HG02642 (cell line): ENCODE data around the gene KLHL42.

ENCODE experiments used
- ATAC-seq: cut with Tn5 transposase; IDR thresholded peaks from one replicate; pipeline ENCODE4 v1.9.1; 2021; ENCODE audit warnings: mild to moderate bottlenecking; ENCODE audit not compliant: unreplicated experiment, poor library complexity

KLHL42 gene

DNA sequence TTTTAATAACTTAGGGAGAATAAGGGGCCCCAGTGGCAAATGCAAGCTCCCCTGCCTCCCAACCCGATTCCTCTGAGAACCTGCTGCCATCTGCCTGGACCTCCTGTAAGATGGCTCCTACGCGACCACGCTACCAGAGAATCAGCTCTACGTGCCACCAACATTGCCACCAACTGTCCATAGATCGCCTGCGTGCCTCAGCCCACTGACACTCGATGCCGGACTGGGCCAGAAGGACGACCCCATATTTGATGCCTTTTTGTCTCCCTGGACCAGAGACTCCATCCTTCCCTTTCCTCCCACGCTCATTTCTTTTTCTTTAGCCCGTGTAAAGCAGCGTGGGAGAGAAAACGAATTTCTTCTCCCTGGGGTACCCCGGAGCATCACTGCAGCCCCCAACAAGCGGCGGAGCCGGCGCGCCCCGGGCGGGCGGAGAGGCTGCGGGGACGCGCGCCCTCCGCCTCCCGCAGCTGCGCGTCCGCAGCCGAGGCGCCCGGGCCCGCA is 565 bp upstream of the KLHL42 start:
- ATAC-seq, result peak; percentile 18

DNA sequence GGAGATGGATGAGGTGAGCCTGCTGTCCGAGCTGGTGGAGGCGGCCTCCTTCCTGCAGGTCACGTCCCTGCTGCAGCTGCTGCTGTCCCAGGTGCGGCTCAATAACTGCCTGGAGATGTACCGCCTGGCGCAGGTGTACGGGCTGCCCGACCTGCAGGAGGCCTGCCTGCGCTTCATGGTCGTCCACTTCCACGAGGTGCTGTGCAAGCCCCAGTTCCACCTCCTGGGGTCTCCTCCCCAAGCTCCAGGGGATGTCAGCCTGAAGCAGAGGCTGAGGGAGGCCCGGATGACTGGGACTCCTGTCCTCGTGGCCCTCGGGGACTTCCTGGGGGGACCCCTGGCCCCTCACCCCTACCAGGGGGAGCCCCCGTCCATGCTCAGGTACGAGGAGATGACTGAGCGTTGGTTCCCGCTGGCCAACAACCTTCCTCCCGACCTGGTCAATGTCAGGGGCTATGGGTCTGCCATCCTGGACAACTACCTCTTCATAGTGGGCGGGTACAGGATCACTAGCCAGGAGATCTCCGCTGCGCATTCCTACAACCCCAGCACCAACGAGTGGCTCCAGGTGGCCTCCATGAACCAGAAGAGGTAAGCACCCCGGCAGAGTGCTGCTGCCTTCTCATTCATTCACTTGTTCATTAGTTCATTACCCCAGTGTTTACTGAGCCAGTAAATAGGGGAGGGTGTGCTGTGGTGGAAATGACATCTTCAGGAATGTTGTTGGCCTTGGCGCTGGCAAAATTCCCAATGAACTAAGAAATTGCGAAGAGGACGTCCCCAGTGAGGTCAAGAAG is 777 bp downstream of the KLHL42 start:
- peak; percentile 36 for ATAC-seq

DNA sequence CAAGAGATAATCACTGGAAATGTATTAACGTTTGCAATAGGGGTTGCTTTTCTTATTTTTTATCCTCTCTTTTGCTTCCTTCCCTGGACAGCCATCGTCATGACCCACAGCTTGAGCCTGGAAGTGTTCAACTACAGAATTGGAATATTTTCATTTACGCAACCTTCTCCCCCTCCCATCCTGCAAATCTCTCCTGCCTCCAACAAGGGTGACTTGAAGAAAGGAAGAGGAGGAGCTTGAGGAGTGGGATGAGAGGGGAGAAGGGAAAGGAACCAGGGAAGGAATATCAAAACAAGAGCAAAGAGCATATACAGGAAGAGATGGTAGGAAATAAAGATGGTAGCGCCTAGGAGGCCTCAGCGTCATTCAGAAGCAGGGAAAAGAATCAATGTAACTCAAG is 1.6 kb downstream of the KLHL42 start:
- ATAC-seq, result no peak

DNA sequence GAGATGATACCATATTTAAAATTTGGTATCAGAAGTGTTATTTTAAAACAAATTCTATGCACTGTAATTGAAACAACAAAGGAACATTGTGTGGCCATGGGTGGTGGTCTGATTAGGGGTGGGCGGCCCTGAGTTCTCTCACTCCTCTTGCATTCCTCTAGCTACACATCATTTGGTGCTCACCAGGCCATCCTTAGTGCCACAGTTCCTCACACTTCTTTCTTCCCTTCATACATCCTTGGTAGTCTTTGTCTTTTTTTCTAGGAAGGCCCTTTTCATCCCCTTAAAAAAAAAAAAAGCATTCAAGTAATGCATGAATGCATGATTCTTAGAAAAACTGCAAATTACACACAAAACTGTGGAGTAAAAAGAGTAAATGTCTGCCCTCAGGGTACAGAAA is 2.4 kb downstream of the KLHL42 start:
- no peak for ATAC-seq

DNA sequence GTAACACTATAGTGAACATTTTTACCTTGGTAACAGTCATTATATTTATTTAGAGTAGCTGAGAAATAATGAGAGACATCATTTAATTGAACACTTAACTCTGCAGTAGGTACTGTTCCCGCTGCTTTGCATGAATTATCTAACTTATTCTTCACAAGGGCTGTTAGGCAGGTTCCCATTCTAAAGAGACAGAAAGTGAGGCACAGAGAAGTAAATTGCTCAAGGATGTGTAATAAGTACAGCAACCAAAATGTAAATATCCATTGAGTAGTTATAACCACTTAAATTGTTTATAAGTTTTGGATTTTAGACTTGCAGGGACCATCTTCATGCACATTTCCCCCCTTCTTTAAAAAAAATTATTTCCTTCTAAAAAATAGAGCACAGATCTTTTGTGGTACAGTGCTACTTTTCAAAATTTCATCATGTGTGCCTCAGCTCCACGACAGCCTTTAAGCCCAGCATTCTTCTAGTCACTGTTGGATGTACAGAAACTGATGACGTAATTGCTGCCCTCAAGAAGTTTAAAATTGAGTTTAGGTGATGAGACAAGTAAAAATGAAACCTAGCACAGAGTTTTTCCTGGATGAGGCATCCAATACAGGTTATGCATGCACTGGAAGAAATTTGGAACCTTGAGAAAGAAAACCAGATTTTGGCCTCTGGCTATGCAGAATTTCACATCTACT is 6.0 kb downstream of the KLHL42 start:
- ATAC-seq, result no peak

DNA sequence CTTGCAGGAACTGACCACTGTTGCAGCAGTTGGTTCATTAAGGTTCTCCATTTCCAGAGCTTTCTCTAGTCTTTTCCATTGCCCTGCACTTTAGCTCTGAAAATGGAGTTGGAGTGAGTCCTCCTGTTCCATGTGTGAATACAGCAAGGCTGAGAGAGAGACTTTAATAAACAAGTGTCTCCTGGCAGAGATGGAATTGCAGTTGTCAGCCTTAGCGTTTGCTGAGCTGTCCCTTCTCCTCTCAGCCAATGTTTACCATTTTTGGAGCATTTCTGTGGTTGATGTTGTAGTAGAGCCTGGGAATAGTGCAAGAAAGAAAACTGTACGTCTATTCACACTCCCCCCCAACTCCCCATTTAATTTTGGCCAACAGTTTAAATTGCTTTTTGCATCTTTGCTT is 7.5 kb downstream of the KLHL42 start:
- no peak for ATAC-seq

DNA sequence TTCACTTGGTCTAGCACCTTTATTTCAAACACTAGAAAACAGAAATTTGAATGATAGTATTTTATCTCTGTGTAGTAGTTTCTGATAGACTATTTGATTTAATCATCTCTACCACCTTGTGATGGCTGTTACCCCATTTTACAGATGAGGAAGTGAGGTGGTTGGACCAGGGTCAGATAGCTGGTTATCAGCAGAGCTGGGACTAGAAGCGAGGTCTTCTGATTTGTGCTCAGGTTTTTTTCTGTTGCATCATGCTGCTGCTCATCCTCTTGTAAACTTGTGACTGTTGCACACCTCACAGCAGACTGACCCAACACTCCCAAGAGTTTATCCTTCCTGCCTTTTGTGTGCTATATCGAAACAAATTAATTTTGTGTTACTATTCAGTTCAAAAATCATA is 10.1 kb downstream of the KLHL42 start:
- ATAC-seq, result no peak

DNA sequence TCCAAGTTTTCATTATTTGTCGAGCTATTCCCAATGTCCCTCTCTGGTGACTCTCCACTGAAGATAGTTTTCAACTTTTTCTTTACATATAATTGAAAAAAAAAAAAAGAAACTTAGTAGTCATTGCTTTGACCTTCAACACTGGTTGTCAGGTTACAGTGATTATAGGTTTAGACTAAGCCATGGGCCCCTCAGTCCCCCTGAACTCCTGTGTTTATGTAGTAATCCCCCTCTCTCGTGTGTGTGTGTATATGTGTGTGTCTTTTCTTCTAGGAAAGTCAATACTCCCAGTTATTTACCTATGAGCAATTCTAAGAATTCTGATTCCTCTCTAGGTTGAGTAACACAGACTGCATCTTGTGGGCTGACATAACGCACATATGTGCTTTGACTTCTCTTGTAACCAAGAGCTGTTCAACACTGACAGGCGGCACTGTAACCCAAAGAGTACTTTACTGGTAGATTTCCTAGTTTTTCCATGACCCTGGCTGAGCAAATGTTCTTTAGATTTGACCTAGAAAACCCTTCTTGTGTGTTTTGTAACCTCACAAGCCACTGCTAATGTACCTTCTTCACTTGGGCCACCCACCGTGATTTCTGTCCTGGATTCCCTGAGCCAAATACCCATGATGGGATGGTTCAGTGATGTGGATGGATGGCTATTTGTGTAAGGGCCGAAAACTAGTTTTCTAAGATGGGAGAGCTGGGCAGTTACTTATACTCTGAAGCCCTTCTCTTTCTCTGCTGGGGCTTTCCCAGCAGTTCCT is 15.0 kb downstream of the KLHL42 start:
- no peak for ATAC-seq

DNA sequence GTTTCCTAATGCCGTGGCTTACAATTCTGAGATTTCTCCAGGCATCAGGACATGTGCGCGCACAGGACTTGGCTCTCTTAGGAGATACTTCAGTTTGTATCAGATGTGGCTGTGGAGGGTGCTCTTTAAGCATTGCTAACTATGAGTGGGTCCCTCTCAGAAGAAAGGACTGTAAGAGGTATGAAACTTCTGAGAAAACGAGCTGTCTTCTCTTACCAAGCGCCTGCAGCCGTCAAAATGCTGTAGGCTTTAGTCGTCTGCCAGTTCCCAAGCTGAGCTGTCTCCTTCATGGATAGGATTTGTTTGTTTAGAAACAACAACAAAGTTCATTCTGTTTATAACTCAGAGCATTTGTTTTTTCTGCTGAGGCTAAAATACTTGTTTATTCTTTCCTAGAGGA is 16.1 kb downstream of the KLHL42 start:
- ATAC-seq, result no peak

DNA sequence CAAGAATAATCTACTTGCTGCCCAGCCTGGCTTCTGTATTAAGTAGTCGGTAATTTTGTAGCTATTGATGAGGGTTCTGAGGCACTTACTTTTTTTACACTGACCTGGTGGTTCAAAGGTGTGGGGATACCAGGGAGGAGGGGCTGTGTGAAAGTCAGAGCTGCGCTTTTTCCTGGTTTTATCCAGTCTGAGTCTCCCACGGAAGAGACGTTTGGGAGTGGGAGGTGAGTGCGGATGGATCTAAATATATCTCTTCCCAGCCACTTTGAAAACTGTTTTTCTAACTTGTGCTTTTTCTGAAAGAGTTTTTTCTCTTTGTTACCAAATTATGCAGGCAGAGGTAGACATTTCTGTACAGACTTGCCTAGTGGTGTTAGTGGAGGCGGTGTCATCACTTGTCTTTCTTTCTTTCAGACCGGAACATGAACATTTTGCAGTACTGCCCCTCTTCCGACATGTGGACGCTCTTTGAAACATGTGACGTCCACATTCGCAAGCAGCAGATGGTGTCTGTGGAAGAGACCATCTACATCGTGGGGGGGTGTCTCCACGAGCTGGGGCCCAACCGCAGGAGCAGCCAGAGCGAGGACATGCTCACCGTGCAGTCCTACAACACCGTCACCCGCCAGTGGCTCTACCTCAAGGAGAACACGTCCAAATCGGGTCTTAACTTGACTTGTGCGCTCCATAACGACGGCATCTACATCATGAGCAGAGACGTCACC is 17.4 kb downstream of the KLHL42 start:
- ATAC-seq, result no peak

DNA sequence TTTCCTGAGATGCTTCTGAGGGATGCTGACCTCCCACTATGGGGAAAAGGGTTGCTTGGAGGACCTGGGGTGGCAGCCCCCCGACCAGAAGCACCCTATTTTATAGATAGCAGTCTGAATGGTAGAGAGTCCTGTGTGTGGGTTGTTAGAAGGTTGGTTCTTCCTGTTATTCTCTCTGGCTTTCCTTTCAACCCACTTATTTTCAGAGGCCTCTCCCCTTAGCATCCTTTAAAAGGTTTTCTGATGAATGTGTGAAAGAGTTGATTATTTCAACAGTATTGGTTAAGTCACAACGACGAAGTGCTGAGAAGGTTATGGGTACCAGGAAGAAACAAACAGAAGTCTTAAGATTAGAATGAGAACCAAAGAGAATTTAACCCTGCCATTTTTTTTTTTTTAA is 20.8 kb downstream of the KLHL42 start:
- ATAC-seq, result no peak

DNA sequence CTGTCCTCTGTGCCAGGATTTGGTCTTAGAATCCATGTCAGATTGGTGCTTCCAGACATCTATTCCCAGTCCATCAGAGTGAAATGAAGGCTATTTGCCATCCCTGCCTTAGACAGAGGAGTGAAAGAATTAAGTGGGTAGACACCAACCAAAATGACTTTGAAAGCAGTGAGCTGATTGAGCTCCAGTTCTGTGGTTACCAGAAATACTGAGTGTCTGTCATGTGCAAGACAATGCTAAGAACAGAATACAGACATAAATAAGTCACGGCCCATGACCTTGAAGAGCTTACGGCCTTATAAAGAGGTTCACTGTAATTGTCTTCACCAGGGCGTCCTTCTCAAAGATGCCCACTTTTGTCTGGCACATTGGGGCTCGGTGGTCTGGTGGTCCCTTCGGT is 21.6 kb downstream of the KLHL42 start:
- no peak for ATAC-seq

DNA sequence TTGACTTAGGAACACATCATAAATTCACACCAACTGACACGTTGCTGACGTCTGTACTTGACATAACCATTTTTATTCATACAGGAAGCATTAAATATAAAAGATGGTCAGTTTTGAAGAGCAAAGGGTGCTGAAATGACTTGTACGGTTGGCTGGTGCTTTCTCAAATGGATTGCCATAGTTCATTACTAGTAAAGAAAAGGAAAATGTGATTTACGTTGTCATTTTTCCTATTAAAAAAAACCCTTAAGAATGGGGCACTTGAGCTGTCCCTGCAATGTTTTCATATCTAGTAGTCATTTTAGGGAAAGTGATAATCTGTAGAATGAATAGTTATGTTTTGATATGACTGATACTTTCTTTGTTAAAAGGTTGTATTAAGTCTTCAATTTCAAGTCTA is 22.5 kb downstream of the KLHL42 start:
- no peak for ATAC-seq

DNA sequence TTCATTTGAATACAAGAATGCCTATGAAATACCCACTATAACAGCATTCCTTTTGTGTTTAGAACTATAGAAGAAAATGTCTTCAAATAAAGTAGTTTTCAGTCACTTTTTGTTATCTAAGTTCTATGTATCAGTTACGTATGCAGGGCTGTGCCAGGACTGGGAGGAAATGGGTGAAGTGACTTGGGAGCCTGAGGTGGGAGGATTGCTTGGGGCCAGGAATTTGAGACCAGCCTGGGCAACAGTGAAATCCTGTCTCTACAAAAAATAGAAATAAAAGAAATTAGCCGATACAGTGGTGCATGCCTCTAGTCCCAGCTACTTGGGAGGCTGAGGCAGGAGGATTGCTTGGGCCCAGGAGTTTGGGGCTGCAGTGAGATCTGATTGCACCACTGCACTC is 22.9 kb downstream of the KLHL42 start:
- ATAC-seq, result no peak

DNA sequence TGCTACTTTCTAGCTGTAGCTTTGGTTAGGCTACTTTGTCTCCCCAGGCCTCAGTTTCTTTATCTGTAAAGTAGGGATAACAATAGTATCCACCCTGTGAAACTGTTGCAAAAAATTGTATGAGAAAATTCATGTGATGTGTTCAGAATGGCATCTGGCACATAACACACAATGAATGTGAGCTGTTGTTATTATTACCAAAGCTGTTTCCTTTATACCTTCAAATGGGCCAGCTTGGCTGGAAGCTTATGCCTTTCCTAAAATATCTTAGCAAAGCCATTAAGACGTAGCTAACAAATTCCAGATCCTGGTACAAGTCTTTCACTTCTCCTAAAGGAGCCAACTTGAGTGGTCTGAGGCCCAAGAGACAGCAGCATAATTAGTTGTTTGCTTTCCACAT is 25.2 kb downstream of the KLHL42 start:
- ATAC-seq, result no peak

DNA sequence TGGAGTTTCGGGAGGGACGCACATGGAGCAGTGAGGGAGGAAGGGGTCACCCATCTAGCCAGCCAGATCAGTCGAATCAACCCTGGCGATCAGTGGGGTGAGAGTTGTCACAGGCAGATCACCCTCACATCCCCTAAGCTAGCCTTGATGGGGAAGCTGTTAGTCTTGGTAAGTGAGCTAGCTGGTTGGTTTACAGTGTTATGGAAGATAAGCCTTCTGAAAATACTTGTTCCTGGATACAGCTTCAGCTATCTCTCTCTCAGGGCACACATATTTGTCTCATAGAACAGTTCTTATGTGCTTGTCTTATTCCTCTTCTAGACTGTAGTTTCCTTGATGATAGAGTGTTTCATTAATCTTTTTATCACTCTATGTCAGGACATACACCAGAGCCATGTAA is 26.2 kb downstream of the KLHL42 start:
- no peak for ATAC-seq

DNA sequence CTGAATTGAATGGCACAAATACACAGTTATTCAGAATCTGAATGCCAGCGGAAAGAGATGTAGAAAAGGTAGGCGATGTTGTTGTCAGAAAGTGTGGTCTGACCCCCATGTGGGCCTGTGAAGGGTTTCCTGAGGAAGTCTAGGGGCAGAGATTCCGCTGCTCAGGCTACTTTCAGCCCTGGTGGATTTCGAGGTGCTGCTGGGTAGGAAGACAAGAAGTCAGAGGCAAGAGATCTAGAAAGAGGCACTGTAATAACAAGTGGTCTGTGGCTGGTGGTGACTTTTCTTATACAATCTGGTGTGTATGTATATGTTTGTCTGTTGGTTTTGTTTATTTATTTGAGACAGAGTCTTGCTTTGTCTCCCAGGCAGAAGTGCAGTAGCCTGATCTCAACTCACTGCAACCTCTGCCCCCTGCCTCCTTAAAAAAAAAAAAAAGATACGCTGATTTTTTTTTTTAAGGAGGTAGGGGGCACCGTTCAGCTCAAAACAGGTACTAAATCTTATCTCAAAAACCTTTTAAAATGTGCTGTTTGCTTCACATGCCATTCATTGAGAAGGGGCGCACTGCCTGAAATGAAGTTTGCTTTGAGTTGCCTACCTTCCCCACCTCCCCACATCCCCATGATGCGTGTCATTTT is 27.1 kb downstream of the KLHL42 start:
- no peak for ATAC-seq

DNA sequence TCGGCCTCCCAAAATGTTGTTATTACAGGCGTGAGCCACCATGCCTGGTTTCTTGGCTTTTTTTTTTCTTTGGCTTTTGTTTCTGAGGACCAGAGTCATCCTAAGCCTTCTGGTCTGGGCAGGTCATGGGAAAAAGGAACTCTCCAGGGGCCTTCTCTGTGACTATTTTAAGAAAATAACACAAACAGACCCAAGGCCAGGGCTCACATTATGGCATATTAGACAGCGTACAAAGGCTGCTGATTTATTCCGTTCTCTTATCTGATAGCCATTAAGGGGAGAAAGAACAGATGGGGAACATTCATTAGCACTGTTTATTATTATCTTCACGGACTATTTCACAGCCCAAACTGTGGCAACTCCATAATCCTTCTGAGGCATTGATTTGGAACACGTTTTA is 28.8 kb downstream of the KLHL42 start:
- no peak for ATAC-seq

DNA sequence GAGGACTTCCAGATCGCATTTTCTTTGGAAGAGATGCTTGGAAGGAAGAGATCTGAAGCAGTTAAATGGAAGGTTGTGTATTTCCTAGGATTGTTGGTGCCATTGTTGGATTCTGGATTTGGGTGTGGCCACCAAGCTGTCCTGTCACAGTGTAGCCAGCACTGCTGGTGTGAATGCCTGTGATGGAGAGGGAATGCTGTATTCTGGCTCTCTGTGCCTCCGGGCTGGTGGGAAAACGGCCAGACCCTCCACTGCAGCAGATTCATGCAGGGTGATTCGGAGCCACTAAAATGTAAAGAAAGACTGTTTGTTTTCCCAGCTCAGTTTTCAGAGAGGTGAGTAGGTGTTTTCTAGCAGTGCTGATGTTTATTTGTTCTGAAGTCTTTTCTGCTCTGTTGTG is 30.7 kb downstream of the KLHL42 start:
- ATAC-seq, result no peak

DNA sequence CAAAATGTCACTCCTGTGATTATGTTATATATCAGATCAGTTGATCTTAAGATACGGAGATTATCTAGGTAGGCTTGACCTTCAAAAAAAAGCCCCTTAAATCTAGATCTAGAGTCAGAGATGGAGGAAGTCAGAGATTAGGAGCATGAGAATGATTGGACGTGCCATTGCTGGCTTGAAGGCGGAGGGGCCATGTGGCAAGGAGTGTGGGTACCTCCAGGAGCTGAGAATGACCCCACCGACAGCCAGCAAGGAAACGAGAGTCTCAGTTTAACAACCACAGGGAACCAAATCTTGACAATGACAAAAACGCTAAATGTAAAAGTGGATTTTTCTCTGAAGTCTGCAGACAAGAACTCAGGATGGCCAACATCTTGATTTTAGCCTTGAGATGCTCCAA is 32.5 kb downstream of the KLHL42 start:
- no peak for ATAC-seq
